ENCODE measurements around the gene DLGAP4.

The DLGAP4 gene

DNA sequence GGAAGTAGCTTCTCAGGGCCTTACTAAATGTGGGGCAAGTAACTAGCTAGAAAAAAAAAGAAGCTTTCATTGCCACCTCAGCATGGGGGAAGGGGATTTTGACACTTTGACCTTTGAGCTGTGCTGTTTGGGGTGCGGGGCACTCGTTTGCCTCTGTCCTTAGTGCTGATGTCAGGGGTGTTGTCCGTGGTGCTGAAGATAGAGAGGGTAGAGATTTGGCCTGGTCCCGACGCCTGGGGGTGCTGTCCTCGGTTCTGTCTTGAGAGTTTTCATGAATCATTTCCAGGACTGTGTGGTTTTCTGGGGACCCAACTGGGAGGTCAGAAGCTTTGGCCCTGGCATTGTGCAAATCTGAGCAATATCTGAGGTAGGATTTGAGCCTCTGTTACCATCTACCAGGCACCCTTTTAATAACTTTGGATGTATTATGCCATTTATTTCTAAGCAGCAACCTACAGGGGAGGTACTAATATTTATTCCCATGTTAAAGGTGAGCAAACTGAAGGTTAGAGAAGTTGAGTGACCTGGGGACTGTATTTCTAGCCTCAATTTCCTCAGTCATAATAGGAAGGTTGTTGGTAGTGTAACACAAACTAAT is 78.0 kb downstream of the DLGAP4 start:
- Histone ChIP-seq H3K9me3 (ENCODE audit: insufficient read depth, low read length) (peaks cover 5% of the 10 kb centered on the region; the same call in 1 of the 2 replicates), H3K27me3 (ENCODE audit: insufficient read depth, insufficient read length) (no peaks in the 10 kb centered on the region), H3K36me3 (ENCODE audit: insufficient read depth, insufficient read length, low read length) (no peaks in the 10 kb centered on the region), H3K9ac (ENCODE audit: insufficient read length, low read depth) (no peak overlapping the region), H3K4me1 (ENCODE audit: insufficient read depth, insufficient read length) (no peaks in the 10 kb centered on the region), H3K4me3 (ENCODE audit: insufficient read length, low read depth) (no peak overlapping the region)
- TF ChIP-seq ZNF274 (IDR thresholded peaks at IDR 0.05; ENCODE audit: low read depth, low read length) (no peak), SUZ12 (IDR thresholded peaks at IDR 0.05; ENCODE audit: extremely low read depth, insufficient read depth, insufficient read length) (no peak), YY1 (IDR thresholded peaks at IDR 0.05; ENCODE audit: insufficient read depth, insufficient read length) (no peak)
- DNase-seq (ENCODE audit: low read depth, low spot score): peak; percentile 87

GRCh38 chr20:36385503-36385902 is 79.4 kb downstream of the DLGAP4 start:
- TF ChIP-seq YY1 (IDR thresholded peaks at IDR 0.05; ENCODE audit: insufficient read depth, insufficient read length) (no peak), ZNF274 (IDR thresholded peaks at IDR 0.05; ENCODE audit: low read depth, low read length) (no peak), SUZ12 (IDR thresholded peaks at IDR 0.05; ENCODE audit: extremely low read depth, insufficient read depth, insufficient read length) (no peak)
- no peaks in the 10 kb centered on the region for H3K27me3 ChIP-seq (ENCODE audit: insufficient read depth, insufficient read length)
- H3K4me1 ChIP-seq (ENCODE audit: insufficient read depth, insufficient read length): peaks cover 7% of the 10 kb centered on the region
- DNase-seq (ENCODE audit: low read depth, low spot score): no peak
- no peak overlapping the region for H3K9ac ChIP-seq (ENCODE audit: insufficient read length, low read depth)
- peaks cover 5% of the 10 kb centered on the region; the same call in 1 of the 2 replicates for H3K9me3 ChIP-seq (ENCODE audit: insufficient read depth, low read length)
- no peaks in the 10 kb centered on the region for H3K36me3 ChIP-seq (ENCODE audit: insufficient read depth, insufficient read length, low read length)
- no peak overlapping the region for H3K4me3 ChIP-seq (ENCODE audit: insufficient read length, low read depth)

- Histone ChIP-seq H3K9me3 (ENCODE audit: insufficient read depth, low read length) (no peaks in the 10 kb centered on the region), H3K4me1 (ENCODE audit: insufficient read depth, insufficient read length) (peaks cover 13% of the 10 kb centered on the region), H3K9ac (ENCODE audit: insufficient read length, low read depth) (no peak overlapping the region), H3K36me3 (ENCODE audit: insufficient read depth, insufficient read length, low read length) (no peaks in the 10 kb centered on the region), H3K27me3 (ENCODE audit: insufficient read depth, insufficient read length) (no peaks in the 10 kb centered on the region), H3K4me3 (ENCODE audit: insufficient read length, low read depth) (no peak overlapping the region)
- no peak for DNase-seq (ENCODE audit: low read depth, low spot score)
- TF ChIP-seq SUZ12 (IDR thresholded peaks at IDR 0.05; ENCODE audit: extremely low read depth, insufficient read depth, insufficient read length) (no peak), ZNF274 (IDR thresholded peaks at IDR 0.05; ENCODE audit: low read depth, low read length) (no peak), YY1 (IDR thresholded peaks at IDR 0.05; ENCODE audit: insufficient read depth, insufficient read length) (no peak)
Measured at GRCh38 chr20:36386236-36386635, 80.1 kb downstream of the DLGAP4 start.

- DNase-seq (ENCODE audit: low read depth, low spot score): no peak
- H3K36me3 ChIP-seq (ENCODE audit: insufficient read depth, insufficient read length, low read length): no peaks in the 10 kb centered on the region
- H3K4me1 ChIP-seq (ENCODE audit: insufficient read depth, insufficient read length): peaks cover 28% of the 10 kb centered on the region
- no peaks in the 10 kb centered on the region for H3K9me3 ChIP-seq (ENCODE audit: insufficient read depth, low read length)
- TF ChIP-seq ZNF274 (IDR thresholded peaks at IDR 0.05; ENCODE audit: low read depth, low read length): no peak
- TF ChIP-seq SUZ12 (IDR thresholded peaks at IDR 0.05; ENCODE audit: extremely low read depth, insufficient read depth, insufficient read length): no peak
- peak overlapping the region; percentile 23 for H3K9ac ChIP-seq (ENCODE audit: insufficient read length, low read depth)
- H3K4me3 ChIP-seq (ENCODE audit: insufficient read length, low read depth): no peak overlapping the region
- H3K27me3 ChIP-seq (ENCODE audit: insufficient read depth, insufficient read length): no peaks in the 10 kb centered on the region
Measured at GRCh38 chr20:36390269-36390668, 84.1 kb downstream of the DLGAP4 start.

GRCh38 chr20:36390719-36391415 is 84.7 kb downstream of the DLGAP4 start:
- TF ChIP-seq ZNF274 (IDR thresholded peaks at IDR 0.05; ENCODE audit: low read depth, low read length) (no peak), YY1 (IDR thresholded peaks at IDR 0.05; ENCODE audit: insufficient read depth, insufficient read length) (no peak), SUZ12 (IDR thresholded peaks at IDR 0.05; ENCODE audit: extremely low read depth, insufficient read depth, insufficient read length) (no peak)
- peaks cover 28% of the 10 kb centered on the region for H3K4me1 ChIP-seq (ENCODE audit: insufficient read depth, insufficient read length)
- no peaks in the 10 kb centered on the region for H3K27me3 ChIP-seq (ENCODE audit: insufficient read depth, insufficient read length)
- no peaks in the 10 kb centered on the region for H3K9me3 ChIP-seq (ENCODE audit: insufficient read depth, low read length)
- H3K9ac ChIP-seq (ENCODE audit: insufficient read length, low read depth): peak overlapping the region; percentile 23
- DNase-seq (ENCODE audit: low read depth, low spot score): no peak
- H3K4me3 ChIP-seq (ENCODE audit: insufficient read length, low read depth): no peak overlapping the region
- H3K36me3 ChIP-seq (ENCODE audit: insufficient read depth, insufficient read length, low read length): no peaks in the 10 kb centered on the region

- H3K4me3 ChIP-seq (ENCODE audit: insufficient read length, low read depth): no peak overlapping the region
- no peak for TF ChIP-seq ZNF274 (IDR thresholded peaks at IDR 0.05; ENCODE audit: low read depth, low read length)
- TF ChIP-seq SUZ12 (IDR thresholded peaks at IDR 0.05; ENCODE audit: extremely low read depth, insufficient read depth, insufficient read length): no peak
- TF ChIP-seq YY1 (IDR thresholded peaks at IDR 0.05; ENCODE audit: insufficient read depth, insufficient read length): no peak
- H3K9ac ChIP-seq (ENCODE audit: insufficient read length, low read depth): peak overlapping the region; percentile 66
- peak; percentile 84 for DNase-seq (ENCODE audit: low read depth, low spot score)
- no peaks in the 10 kb centered on the region for H3K27me3 ChIP-seq (ENCODE audit: insufficient read depth, insufficient read length)
- peaks cover 30% of the 10 kb centered on the region for H3K4me1 ChIP-seq (ENCODE audit: insufficient read depth, insufficient read length)
- no peaks in the 10 kb centered on the region for H3K9me3 ChIP-seq (ENCODE audit: insufficient read depth, low read length)
- H3K36me3 ChIP-seq (ENCODE audit: insufficient read depth, insufficient read length, low read length): no peaks in the 10 kb centered on the region
Measured at GRCh38 chr20:36391456-36391855, 85.3 kb downstream of the DLGAP4 start.

DNA sequence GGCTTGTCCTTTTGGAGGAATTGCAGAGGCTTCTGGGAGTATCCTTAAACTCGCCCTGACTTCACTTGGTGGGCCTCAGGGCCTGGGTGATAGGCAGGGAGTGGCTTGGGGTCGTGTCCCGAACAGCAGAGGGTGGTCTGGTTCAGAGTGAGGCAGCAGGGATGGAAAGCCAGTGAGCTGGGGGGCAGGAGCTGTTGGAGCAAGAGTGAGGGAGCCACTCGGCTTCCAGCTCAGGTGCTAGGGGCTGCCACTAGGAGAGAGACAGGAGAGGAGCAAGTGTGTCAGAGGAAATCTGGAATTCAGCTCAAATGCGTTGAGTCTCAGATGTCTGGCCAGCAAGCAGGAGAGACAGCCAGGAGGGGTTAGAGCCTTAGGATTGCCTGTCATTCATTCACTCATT is 85.8 kb downstream of the DLGAP4 start:
- Histone ChIP-seq H3K36me3 (ENCODE audit: insufficient read depth, insufficient read length, low read length) (no peaks in the 10 kb centered on the region), H3K9ac (ENCODE audit: insufficient read length, low read depth) (peak overlapping the region; percentile 66), H3K27me3 (ENCODE audit: insufficient read depth, insufficient read length) (no peaks in the 10 kb centered on the region), H3K4me1 (ENCODE audit: insufficient read depth, insufficient read length) (peaks cover 30% of the 10 kb centered on the region), H3K4me3 (ENCODE audit: insufficient read length, low read depth) (no peak overlapping the region), H3K9me3 (ENCODE audit: insufficient read depth, low read length) (no peaks in the 10 kb centered on the region)
- no peak for DNase-seq (ENCODE audit: low read depth, low spot score)
- TF ChIP-seq SUZ12 (IDR thresholded peaks at IDR 0.05; ENCODE audit: extremely low read depth, insufficient read depth, insufficient read length): no peak
- TF ChIP-seq ZNF274 (IDR thresholded peaks at IDR 0.05; ENCODE audit: low read depth, low read length): no peak
- TF ChIP-seq YY1 (IDR thresholded peaks at IDR 0.05; ENCODE audit: insufficient read depth, insufficient read length): no peak
